Measurements from ENCODE around the gene ZBTB12. TPM values are rescaled to one million over a fixed set of nuclear protein-coding genes. Genes with fewer than 3 reads are reported as not detected.
"Not testable (repeated sequence)": the region's sequence is repeated elsewhere in the genome, so short reads cannot be mapped to it uniquely, and the experiment has no call there.

The ZBTB12 gene, protein sequence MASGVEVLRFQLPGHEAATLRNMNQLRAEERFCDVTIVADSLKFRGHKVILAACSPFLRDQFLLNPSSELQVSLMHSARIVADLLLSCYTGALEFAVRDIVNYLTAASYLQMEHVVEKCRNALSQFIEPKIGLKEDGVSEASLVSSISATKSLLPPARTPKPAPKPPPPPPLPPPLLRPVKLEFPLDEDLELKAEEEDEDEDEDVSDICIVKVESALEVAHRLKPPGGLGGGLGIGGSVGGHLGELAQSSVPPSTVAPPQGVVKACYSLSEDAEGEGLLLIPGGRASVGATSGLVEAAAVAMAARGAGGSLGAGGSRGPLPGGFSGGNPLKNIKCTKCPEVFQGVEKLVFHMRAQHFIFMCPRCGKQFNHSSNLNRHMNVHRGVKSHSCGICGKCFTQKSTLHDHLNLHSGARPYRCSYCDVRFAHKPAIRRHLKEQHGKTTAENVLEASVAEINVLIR
- total RNA-seq, result 6.4 TPM

DNA sequence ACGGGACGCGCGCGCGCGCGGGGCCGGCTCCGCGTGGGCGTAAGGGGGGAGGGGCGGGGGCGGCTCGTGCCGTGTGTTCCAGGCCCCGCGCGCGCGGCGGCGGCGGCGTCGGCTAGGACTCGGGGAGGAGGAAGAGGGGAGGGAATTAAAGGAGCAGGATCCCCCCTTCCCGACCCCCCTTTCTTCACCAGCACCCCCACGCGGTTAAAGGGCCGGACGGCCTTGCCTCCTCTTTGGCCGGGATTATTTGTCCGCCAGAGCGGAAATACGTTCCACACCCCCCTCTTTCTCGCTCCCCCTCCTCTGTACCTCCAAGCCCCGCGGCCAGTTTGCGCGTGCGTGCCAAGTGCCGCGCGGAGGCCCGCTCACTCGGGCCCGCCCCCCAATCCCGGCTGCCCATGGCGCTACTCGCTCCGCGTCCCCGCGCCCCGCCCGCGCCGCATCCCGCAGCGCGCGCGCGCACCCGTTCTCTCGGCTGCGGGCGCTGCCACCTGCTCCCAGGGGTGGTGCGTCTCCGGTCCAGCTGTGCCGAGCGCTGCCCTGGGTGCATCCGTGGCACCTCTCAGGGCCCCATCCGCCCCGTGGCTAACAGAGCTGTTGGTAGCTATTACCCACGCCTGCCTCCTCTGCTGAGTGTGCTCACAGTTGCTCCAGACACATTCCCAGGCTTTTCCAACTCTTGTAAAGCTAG lies at the start of gene ZBTB12:
ZBTB12 (minus strand) TSS at position 134 of the 691 bp plus-strand sequence. CDS start 781 bp downstream, outside the sequence.
- peak; percentile 94 for DNase-seq (ENCODE audit: low spot score)

DNA sequence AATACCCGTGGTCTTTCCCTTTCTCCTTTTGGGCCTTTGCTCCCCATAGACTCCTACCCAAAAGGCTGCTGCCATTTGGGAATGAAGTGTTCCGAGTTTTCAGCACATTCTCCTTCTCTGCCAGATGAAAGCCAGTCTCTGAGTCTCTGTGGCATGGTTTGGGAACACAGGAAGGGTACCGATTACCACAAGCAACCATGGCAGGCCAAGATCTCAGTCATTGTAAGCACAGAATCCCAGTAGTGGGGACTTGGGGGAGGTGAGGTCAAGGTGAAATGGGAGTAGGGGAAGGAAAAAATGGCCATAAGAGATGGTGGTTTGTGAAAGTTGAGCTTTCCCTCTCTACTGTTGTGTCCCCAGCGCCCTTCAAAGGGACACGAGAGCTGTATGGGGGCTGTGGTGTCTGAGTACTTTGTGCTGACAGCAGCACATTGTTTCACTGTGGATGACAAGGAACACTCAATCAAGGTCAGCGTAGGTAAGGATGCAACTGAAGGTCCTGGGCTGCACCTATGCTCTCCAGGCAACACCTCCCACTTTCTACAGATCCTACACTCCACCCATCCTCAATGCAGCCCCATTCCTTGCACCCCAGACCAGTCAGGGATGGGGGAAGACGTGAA lies 48.2 kb upstream of the ZBTB12 start:
- DNase-seq (ENCODE audit: low spot score), result no peak

DNA sequence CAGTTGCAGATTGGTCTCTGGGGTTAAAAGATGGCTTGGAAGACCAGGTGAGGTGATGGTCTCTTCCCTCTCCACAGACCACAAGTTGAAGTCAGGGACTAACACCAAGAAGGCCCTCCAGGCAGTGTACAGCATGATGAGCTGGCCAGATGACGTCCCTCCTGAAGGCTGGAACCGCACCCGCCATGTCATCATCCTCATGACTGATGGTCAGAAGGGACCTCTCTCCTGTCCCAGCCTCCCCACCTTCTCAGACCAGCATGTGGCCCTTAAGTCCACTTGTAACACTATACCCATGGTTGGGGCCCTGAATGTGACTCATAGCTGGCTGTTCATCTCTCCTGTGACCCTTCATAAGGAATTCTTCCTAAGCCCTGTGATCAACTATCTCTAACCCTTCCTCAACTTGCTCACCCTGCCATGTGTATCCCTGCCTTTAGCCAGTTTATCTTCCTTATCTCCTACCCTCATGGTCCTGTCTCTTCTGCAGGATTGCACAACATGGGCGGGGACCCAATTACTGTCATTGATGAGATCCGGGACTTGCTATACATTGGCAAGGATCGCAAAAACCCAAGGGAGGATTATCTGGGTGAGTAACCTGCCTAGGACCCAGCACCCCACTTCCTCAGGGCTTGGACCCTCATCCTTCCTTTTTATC lies 47.0 kb upstream of the ZBTB12 start:
- DNase-seq (ENCODE audit: low spot score), result no peak

DNA sequence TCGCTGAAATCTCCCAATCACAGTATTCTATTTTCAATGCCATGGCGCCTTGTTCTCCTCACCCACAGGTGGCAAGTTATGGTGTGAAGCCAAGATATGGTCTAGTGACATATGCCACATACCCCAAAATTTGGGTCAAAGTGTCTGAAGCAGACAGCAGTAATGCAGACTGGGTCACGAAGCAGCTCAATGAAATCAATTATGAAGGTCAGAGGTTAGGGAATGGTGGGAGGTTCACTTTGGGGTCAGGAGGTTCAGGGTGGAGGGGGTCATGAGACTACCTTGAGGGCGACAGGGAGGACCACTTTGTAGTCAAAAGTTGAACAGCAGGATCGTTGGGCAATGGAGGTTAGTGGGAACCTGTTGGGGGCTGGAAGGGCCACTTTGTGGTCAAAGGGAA lies 46.4 kb upstream of the ZBTB12 start:
- DNase-seq (ENCODE audit: low spot score), result no peak

DNA sequence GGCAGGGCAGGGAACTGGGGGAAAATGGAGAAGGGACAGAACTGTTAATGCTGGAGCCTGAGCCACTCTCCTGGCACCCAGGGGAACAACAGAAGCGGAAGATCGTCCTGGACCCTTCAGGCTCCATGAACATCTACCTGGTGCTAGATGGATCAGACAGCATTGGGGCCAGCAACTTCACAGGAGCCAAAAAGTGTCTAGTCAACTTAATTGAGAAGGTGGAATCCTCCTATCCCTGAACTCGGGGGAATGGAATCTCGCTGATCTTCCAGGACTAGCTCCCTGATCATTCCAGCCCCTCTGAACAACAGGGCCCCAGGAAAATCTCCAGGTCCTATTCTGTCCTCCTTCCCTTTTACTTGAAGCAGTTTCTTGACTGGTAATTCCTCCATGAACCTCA lies 46.0 kb upstream of the ZBTB12 start:
- DNase-seq (ENCODE audit: low spot score), result no peak

DNA sequence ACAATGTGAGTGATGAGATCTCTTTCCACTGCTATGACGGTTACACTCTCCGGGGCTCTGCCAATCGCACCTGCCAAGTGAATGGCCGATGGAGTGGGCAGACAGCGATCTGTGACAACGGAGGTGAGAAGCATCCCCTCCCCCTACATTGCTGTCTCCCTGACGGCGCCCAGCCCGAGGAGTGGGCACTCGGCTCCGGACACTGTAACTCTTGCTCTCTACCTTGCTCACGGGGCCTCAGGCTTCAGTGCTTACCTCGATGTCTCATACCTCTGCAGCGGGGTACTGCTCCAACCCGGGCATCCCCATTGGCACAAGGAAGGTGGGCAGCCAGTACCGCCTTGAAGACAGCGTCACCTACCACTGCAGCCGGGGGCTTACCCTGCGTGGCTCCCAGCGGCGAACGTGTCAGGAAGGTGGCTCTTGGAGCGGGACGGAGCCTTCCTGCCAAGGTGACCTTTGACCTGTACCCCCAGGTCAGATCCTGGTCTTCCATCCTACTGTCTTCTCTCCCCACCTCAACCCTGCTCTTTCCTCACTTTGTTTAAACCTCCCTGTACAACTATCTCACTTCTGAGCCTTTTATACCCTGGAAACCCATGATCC lies 45.3 kb upstream of the ZBTB12 start:
- no peak for DNase-seq (ENCODE audit: low spot score)

DNA sequence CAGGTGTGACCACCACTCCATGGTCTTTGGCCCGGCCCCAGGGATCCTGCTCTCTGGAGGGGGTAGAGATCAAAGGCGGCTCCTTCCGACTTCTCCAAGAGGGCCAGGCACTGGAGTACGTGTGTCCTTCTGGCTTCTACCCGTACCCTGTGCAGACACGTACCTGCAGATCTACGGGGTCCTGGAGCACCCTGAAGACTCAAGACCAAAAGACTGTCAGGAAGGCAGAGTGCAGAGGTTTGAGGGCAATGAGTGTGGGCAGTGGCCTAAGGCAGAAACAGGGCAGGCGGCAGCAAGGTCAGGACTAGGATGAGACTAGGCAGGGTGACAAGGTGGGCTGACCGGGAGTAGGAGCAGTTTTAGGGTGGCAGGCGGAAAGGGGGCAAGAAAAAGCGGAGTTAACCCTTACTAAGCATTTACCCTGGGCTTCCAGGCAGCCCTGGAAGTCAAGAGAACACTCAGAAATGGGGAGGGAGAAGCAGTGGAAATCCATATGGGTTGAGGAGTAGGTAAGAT lies 44.5 kb upstream of the ZBTB12 start:
- DNase-seq (ENCODE audit: low spot score), result no peak

DNA sequence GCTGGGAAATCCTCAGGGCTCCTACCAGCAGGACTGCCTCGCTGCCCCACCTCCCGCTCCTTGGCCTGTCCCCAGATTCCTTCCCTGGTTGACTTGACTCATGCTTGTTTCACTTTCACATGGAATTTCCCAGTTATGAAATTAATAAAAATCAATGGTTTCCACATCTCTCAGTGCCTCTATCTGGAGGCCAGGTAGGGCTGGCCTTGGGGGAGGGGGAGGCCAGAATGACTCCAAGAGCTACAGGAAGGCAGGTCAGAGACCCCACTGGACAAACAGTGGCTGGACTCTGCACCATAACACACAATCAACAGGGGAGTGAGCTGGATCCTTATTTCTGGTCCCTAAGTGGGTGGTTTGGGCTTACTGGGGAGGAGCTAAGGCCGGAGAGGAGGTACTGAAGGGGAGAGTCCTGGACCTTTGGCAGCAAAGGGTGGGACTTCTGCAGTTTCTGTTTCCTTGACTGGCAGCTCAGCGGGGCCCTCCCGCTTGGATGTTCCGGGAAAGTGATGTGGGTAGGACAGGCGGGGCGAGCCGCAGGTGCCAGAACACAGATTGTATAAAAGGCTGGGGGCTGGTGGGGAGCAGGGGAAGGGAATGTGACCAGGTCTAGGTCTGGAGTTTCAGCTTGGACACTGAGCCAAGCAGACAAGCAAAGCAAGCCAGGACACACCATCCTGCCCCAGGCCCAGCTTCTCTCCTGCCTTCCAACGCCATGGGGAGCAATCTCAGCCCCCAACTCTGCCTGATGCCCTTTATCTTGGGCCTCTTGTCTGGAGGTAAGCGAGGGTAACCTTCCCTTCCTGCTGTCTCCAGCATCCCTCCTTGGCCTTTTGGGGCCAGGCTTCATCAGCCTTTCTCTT lies 43.9 kb upstream of the ZBTB12 start, which contains the start of gene CFB:
CFB (plus strand) TSS at position 589 of the 863 bp plus-strand sequence; CDS start at position 716, 127 bp downstream.
- peak; percentile 85 for DNase-seq (ENCODE audit: low spot score)

DNA sequence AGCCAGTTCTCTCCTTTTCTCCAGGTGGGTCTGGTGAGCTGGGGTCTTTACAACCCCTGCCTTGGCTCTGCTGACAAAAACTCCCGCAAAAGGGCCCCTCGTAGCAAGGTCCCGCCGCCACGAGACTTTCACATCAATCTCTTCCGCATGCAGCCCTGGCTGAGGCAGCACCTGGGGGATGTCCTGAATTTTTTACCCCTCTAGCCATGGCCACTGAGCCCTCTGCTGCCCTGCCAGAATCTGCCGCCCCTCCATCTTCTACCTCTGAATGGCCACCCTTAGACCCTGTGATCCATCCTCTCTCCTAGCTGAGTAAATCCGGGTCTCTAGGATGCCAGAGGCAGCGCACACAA lies 43.2 kb upstream of the ZBTB12 start:
- DNase-seq (ENCODE audit: low spot score), result no peak

DNA sequence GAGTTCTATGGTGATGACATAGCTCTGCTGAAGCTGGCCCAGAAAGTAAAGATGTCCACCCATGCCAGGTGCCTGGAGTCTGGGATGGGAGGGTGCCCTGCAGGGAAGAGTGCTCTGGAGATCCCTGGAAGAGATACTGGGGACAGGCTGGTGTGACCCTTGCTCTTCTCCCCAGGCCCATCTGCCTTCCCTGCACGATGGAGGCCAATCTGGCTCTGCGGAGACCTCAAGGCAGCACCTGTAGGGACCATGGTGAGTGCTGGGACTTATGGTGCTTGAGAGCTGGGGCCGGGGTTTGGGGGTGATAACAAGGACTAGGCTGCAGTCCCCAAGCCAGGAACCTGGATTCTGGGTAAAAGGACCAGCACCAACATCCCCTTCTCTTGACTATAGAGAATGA lies 41.9 kb upstream of the ZBTB12 start:
- no peak for DNase-seq (ENCODE audit: low spot score)

DNA sequence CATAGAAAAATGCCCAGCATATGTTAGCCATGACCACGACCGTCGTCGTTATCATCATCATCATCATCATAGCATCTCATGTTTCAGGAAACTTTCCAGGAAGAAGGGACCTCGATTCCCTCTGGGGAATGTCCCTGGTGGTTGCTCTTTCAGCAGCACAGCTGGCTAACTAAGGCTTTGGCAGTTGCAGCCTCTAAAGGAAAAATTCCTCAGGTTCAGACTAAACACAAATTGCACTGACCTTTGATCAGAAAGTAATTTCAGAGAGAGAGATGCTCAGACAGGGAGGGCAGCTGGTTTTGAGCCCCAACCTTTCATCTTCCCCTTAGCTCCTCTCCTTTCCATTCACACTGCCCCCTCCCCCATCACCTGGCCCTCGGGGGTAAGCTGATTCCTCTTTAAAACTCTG lies 38.4 kb upstream of the ZBTB12 start:
- DNase-seq (ENCODE audit: low spot score), result no peak

DNA sequence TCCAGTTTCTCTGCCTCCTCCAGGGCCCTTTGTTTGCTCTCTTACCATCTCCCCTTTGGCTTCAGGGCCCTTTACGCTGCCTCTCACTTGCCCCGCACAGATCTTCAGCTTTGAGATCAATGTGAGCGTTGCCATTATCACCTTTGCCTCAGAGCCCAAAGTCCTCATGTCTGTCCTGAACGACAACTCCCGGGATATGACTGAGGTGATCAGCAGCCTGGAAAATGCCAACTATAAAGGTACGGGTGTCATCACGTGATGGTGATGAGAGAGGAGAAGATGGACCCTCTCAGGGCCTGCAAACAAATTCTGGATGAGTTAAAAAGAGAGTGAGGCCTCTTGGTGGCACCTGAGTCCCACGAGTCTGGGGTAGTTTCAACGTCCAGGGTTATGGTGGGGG lies 33.9 kb upstream of the ZBTB12 start:
- DNase-seq (ENCODE audit: low spot score), result no peak

DNA sequence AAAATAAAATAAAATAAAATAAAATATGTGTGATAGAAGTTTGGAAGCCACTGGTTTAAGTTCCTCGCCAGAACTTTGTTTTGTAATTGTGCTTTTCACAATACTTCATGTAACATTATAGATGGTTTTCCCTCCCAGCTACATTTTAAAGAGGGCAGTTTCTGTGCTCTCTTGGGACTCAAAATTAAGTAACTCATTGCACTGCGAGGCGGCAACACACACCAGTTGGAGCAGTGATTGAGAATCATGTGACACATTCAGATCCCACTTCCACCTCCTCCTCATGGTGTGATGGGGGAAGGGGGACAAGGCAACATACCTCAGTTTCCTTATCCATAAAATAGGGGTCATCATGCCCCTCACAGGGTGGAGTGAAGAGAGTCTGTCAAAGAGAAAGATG lies 33.1 kb upstream of the ZBTB12 start:
- no peak for DNase-seq (ENCODE audit: low spot score)

DNA sequence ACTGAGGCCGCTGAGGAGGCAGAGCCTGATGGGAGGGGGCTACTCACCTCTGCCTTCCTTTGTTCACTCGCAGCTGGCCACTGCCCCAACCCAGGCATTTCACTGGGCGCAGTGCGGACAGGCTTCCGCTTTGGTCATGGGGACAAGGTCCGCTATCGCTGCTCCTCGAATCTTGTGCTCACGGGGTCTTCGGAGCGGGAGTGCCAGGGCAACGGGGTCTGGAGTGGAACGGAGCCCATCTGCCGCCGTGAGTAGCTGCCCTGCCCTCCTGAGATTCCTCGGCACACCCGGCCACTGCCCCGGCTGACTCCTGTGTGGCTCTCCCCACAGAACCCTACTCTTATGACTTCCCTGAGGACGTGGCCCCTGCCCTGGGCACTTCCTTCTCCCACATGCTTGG lies 31.7 kb upstream of the ZBTB12 start:
- no peak for DNase-seq (ENCODE audit: low spot score)

DNA sequence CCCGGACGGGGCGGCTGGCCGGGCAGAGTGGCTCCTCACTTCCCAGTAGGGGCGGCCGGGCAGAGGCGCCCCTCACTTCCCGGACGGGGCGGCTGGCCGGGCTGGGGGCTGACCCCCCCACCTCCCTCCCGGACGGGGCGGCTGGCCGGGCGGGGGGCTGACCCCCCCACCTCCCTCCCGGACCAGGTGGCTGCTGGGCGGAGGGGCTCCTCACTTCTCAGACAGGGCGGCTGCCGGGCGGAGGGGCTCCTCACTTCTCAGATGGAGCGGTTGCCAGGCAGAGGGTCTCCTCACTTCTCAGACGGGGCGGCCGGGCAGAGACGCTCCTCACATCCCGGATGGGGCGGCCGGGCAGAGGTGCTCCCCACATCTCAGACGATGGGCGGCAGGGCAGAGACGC lies 30.3 kb upstream of the ZBTB12 start:
- not testable (repeated sequence) for DNase-seq (ENCODE audit: low spot score)

DNA sequence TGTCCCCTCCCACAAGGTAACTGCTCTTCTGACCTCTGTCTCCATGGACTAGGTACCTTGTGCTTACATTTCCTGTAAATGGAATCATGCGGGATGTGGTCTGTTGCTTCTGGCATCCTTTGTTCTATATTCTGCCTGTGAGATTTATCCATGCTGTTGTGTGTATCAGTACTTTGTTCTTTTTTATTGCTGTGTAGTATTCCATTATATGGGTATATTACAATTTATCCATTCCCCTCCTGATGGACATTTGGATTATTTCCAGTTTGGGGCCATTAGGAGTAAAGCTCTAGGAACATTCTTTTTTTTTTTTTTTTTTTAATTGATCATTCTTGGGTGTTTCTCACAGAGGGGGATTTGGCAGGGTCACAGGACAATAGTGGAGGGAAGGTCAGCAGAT lies 29.1 kb upstream of the ZBTB12 start:
- DNase-seq (ENCODE audit: low spot score), result no peak

DNA sequence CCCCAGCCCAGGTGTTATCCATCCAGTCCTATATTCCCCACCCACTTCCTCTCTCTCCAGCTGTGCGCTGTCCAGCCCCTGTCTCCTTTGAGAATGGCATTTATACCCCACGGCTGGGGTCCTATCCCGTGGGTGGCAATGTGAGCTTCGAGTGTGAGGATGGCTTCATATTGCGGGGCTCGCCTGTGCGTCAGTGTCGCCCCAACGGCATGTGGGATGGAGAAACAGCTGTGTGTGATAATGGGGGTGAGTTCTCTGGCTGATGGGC lies 26.7 kb upstream of the ZBTB12 start:
- DNase-seq (ENCODE audit: low spot score), result no peak

DNA sequence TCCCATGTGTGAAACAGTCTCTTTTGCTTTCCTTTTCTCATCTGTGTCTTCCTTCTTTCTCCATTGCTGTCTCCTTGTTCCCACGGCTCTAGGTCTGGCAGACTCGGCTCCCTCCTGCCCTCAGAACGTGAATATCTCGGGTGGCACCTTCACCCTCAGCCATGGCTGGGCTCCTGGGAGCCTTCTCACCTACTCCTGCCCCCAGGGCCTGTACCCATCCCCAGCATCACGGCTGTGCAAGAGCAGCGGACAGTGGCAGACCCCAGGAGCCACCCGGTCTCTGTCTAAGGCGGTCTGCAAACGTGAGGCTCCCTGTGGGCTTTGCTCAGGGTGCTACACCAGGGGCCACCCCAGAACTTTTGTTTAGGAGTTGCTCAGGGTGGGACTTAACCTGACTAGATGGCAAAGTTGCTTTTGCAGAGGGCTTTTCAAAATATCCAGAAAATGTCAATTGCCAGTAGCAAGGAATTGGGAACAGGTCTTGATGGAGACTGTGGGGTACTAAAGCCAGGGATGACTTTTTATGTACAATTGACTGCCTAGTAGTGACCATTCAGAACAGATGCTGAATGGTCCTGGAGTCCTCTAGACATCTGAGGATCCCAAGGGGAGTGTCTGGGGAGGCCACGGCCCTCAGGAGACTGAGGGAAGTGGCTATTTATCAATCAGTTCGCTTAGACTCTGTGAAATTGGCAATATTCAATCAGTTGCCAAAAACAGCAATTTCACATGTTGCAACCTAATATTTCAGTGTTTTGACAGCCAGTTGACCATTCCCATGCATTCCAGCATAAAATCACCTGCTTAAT lies 26.2 kb upstream of the ZBTB12 start:
- no peak for DNase-seq (ENCODE audit: low spot score)

DNA sequence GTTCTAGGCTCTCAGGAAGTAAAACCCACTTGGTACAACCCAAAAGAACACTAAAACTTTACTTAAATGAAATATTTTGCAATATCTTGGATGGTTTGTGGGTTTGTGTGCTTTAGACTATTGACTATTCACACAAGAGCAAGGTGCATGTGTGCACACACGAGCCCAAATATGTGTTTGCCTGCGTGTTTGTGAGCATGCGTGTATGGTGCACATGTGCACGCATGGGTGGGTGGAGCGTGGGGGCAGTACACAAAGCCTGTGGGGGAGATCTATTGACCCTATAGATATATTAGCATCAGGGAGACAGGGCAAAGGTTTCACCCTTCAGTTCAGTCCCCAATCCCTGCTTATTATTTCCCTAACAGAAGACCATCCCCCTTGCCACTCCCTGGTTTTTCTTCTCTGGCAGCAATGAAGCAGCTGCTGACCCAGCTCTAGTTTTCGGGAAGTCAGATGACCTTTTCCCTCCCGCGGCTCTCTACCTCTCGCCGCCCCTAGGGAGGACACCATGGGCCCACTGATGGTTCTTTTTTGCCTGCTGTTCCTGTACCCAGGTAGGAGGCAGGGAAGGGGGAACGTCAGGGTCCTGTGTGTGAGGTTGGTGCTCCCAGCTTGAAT lies 25.5 kb upstream of the ZBTB12 start, which contains the start of gene C2:
C2 (plus strand) TSS at position 476 of the 621 bp plus-strand sequence; CDS start at position 512, 36 bp downstream.
- no peak for DNase-seq (ENCODE audit: low spot score)

Data from ureter (tissue), 1 donor.